Gastrocnemius medialis (tissue), 4 donors: ENCODE data around the gene SFXN5.

ENCODE experiments used
- CTCF ChIP-seq, 5 experiments: fragments of 450-650 bp in 3 of 5; fragments of 200-600 bp in 2 of 5; sonication (generic) in 2 of 5; IDR thresholded peaks in 4 of 5; conservative IDR thresholded peaks in 1 of 5; 1 replicate in 4 of 5; 2 replicates in 1 of 5; pipeline ENCODE4 v1.5.1; 2016 to 2019; ENCODE audit warnings: antibody characterized with exemption in 5 of 5, mild to moderate bottlenecking in 3 of 5, moderate library complexity in 3 of 5
- POLR2A ChIP-seq, 2 donors: fragments of 450-650 bp; IDR thresholded peaks; one replicate each; pipeline ENCODE4 v1.6.1; 2017; ENCODE audit warnings: antibody characterized with exemption in 2 of 2, mild to moderate bottlenecking in 2 of 2, moderate library complexity in 2 of 2

GRCh38 chr2:72969706-72970105, 101.8 kb downstream of the SFXN5 start:
- TF ChIP-seq CTCF (IDR thresholded peaks at IDR 0.05 in 4 of 5, conservative IDR thresholded peaks at IDR 0.05 in 1 of 5), result no peak
- TF ChIP-seq POLR2A (IDR thresholded peaks at IDR 0.05), result no peak
